ENCODE results near the gene IL22RA1. TPM values are rescaled to one million over a fixed set of nuclear protein-coding genes. Genes with fewer than 3 reads are reported as not detected.
A peak's percentile ranks its signal among the peaks of the same experiment; 100 is the strongest.

Gene IL22RA1
- total RNA-seq, 1 experiment from 2014 or later, result 2.3 TPM

- DNase-seq (ENCODE audit: low read depth), result no peak
Observed at GRCh38 chr1:24167008-24167407, 24.1 kb upstream of the IL22RA1 start.

DNA sequence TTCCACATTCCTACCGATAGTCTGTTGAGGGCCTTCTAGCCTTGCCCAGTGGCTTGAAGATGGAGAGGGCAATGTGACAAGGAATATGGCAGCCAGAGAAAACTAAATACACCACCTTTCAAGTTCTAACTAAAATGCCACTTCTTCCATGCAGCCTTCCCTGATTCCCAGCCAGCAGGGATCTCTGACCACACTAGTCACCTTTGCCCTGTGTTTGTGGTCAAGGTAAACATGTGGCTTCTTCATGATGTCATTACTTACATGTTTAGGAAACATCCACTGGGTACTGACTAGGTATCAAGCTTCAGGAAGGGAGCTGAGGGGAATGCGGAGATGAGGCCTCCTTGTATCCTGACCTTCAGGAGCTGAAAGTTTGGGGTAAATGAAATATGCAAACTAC is 22.6 kb upstream of the IL22RA1 start:
- DNase-seq (ENCODE audit: low read depth), result no peak

DNA sequence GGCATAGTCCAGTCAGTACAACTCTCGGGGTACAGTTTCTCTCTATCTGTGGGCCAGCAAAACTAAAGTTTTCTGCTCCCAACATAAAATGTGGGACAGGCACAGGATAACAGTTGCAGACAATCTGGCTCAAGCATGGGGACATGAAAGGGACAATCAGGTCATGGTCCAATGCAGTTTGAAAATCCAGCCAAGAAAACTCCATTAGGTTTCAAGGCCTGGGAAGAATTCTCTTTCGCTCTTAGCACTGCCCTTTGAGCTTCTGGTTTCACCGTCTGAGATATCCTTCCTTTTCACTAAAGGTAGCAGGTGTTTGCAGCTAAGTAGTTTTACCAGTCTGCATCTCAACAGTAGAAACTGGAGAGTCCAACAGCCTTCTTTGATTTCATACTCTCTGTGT is 21.1 kb upstream of the IL22RA1 start:
- DNase-seq (ENCODE audit: low read depth), result no peak

GRCh38 chr1:24162201-24162600 is 19.3 kb upstream of the IL22RA1 start:
- DNase-seq (ENCODE audit: low read depth), result no peak

DNA sequence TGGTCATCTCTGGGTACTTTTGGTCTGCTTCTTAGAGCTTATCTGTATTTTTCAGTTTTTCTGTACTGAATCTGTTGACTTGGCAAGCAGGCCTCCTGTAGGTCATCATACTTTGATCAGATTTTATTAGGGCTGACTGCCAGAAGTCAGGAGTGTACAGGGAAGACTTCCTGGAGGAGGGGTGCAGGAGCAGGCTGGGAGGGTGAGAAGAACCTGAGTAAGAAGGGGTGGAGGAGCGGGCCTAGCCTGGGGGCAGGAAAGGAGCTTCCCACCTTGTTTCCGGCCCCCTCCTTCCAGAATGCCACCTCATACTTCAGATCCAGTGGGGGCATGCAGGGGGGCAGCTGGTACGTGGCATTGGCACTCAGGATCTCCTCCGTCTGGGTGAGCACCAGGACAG is 18.3 kb upstream of the IL22RA1 start:
- no peak for DNase-seq (ENCODE audit: low read depth)

DNA sequence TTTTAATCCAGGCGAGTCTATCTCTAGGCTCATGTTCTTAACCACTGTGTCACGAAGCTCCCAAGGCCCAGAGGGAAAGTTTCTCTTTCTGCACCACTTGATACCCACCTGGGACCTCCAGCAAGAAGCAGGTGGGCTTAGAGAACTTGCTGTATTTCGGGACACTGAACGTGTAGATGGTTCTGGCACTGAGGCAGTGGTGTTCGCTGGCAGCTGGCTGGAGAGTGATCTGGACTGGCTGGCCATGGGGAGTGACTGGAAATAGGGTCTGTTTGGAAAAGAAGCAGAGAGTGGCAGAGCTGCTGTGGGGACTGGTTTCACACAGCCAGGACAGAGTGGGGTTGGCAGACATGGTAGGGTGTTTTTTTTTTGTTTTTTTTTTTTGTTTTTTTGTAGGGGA is 16.4 kb upstream of the IL22RA1 start:
- DNase-seq (ENCODE audit: low read depth), result no peak

DNA sequence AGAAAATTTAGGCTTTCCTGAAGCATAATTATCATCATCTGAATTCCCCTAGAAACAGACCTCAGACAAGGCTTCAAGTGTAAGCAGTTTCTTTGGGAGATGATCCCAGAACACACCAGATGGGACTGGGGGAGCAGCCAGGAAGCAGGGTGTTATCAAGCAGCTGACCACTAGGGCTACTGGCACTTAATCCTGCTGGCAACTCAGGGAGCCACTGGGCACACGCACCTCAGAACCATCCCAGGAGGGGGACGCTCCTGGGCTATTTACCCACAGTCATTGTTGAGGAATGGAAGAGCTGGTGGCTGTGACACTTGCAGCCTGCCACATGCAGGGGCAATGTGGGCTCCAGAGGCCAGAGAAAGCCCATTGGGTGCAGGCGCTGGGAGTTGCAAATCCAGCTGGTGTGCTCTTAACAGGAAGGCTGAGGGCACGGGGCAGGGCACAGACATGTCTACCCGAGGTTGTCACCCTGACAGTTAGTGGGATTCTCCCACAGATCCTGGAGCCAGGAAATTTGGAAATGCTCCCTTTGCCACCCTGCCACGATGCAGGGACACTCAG is 15.1 kb upstream of the IL22RA1 start:
- peak; percentile 18 for DNase-seq (ENCODE audit: low read depth)

DNA sequence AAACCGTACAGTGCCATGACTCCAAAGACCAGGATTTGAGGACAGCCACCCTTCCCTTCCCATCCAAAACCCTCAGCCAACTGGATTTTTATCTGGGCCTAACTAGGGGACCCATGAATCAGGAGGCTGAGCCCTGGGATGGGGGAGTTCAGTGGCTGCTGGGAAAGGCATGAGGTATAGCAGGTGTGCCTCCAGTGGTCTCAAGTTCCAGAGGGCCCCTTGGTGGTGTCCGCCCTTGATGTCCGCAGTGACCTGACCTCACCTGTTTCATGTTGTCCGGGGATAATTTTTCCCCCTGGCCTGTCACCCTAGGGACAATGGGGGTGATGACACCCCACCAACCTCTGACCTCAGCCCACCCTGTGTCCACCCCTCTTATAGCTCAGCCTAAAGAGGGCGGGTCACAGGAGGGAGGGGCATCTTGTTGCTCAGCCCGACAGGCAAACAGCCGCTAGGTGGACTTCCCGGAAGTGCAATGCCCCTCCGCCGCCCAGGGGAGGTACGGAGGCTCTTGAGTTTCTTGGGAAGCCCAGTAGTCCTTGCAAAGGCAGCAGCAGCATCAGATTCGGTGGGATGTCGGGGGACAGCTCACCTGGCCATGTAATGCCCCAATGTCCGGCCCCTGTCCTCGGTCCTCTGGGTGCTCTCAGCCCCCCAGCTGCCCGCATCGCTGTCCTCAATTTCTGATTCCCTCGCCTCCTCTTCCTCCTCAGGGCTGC is 13.8 kb upstream of the IL22RA1 start:
- no peak for DNase-seq (ENCODE audit: low read depth)

- peak; percentile 13 for DNase-seq (ENCODE audit: low read depth)
Observed at GRCh38 chr1:24155011-24155782, 12.3 kb upstream of the IL22RA1 start.

DNA sequence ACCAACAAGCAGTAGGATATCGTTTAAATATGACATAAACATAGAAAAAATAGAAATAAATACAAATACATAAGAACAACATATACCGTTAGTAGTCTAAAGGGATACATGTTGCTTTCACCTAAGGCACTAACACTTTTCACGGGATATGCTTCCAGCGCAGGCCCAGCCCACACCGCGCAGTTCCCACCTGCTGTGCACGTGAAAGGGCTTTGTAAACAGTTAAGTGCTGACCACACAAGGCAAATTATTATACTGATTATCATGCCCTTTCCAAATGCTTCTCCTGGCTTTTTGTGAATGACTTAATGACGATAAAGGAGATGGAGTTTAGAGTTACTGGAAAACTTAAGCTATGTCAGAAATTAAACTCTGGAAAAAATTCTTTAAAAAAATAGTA is 11.3 kb upstream of the IL22RA1 start:
- no peak for DNase-seq (ENCODE audit: low read depth)

GRCh38 chr1:24152631-24153494 is 9.9 kb upstream of the IL22RA1 start:
- DNase-seq (ENCODE audit: low read depth), result no peak

- no peak for DNase-seq (ENCODE audit: low read depth)
Observed at GRCh38 chr1:24151175-24151533, 8.2 kb upstream of the IL22RA1 start.

DNA sequence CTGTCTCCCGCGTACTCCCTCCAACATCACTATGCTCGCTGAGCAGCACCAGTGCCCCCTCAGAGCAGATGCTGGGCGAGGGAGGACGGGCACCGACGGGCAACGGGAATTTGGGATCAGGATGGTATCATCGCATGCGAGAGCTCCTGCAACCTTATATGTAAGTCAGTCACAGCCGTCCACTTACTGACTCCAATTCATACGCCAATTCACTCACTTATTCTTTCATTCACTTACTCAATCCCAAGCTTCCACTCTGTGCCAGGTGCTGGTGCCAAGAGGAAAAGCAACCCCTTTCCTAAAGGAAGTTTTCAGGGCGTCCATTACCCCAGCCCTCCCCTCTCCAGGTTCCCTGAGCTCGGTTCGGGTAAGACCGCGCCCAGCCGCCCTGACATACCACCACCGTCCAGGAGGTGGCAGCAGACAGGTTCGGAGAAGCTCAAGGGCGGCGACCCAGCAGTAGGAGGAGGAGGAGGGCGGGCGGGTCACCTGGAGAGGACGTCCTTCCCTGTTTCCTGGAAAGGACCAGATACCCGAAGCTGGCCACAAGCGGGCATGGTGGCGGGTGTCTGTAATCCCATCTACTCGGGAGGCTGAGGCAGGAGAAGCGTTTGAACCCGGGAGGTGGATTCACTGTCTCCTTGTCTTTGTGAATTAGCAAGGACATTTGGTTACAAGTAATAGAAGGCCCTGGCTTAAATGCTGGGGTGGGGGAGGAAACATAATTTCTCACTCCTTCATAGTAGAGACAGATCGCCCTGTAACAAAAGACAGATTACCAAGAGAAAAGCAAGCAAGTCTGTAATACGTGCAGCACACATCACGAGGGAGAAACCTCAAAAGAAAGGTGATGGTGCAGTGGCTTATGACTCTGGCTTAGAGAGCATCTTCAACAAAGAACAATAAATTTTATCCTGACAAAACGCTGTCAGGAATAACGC is 7.6 kb upstream of the IL22RA1 start:
- DNase-seq (ENCODE audit: low read depth), result peak; percentile 80

DNA sequence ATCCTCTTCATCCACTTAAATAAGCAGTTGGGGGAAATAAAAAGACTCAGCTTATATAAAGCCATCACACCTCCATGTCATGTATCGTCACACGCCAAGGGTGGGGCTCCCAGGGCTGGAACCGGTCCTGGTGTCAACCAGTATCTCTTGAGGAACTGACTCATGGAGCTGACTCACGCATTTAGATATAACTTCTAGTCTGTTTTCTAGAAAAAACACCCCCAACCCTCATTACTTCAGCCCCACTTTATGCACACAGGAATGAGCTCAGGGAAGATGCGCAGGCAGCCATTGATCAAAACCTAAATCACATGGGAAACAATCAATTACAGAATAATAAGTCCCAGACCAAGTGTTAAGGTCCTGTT is 6.9 kb upstream of the IL22RA1 start:
- peak; percentile 90 for DNase-seq (ENCODE audit: low read depth)

GRCh38 chr1:24147816-24148215 is 4.9 kb upstream of the IL22RA1 start:
- DNase-seq (ENCODE audit: low read depth), result no peak

GRCh38 chr1:24147194-24147593 is 4.3 kb upstream of the IL22RA1 start:
- DNase-seq (ENCODE audit: low read depth), result no peak

GRCh38 chr1:24141311-24141997 is 1.5 kb downstream of the IL22RA1 start:
- no peak for DNase-seq (ENCODE audit: low read depth)

DNA sequence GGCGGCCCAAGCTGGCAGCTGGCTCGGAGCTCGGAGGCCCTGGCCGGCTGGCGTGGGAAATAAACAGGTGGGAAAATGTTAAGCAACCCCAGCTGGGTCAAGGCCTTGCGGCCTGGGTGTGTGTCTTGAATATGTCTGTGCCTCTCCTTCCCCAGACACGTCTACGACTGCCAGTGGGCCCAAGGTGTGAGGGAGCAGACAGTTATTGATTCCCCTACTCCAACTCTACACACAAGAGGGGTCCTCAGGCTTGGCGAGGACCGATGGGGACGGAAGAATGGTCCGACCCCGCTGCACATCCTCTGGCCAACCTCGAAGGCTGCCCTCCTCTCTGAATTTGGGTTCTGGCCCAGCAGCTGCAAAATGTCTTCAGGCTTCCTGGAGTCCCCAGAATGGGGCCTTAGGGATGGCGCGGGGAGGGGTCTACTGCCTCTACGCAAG is 2.2 kb downstream of the IL22RA1 start:
- DNase-seq (ENCODE audit: low read depth), result no peak

DNA sequence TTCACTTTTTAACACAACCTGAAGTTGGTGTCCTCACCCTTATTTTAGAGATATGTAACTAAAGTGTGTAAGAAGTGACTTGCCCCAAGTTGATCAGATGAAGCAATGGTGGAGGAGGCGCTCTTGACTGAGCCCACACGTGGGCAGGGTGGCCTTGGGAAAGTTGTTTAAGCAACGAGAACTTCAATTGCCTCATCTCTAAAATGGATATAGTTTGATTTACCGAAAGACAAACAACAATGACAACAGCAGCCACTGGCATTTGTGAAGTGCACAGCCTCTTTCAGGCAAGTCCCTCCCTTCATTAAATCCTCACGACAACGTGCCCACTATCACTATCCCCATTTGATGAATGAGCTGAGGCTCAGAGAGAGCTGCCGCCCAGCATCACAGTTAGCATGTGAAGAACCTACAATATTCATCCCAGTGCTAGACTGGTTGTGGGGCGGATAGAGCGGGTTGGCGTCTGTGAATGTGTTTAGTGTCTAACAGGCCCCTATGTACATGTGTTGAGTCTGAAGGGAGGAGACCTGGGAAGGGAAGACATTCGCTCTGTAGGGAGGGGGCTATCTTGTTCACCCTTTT is 3.0 kb downstream of the IL22RA1 start:
- no peak for DNase-seq (ENCODE audit: low read depth)

GRCh38 chr1:24139222-24139489 is 3.8 kb downstream of the IL22RA1 start:
- DNase-seq (ENCODE audit: low read depth), result no peak
